GM23338 (cell line): ENCODE measurements around the gene RASL11A.

Experiments used
- EZH2 ChIP-seq: fragments of 200-600 bp; sonication (generic); IDR thresholded peaks from one replicate; pipeline ENCODE4 v1.8.0; 2017; ENCODE audit warnings: antibody characterized with exemption, mild to moderate bottlenecking, low read depth; ENCODE audit not compliant: unreplicated experiment
- JUNB ChIP-seq: IDR thresholded peaks from one replicate; pipeline ENCODE4 v1.6.1; 2016; ENCODE audit warnings: antibody characterized with exemption; ENCODE audit not compliant: unreplicated experiment
- TF ChIP-seq, protein P1 (sequence below), 2 experiments: fragments of 200-600 bp in 1 of 2; sonication (generic) in 1 of 2; conservative IDR thresholded peaks; 2 replicates each; pipeline versions ENCODE4 v1.5.1 to v1.6.1; 2016 to 2017; ENCODE audit warnings: antibody characterized with exemption in 2 of 2, low read depth in 2 of 2, mild to moderate bottlenecking in 2 of 2, moderate library complexity in 1 of 2

DNA sequence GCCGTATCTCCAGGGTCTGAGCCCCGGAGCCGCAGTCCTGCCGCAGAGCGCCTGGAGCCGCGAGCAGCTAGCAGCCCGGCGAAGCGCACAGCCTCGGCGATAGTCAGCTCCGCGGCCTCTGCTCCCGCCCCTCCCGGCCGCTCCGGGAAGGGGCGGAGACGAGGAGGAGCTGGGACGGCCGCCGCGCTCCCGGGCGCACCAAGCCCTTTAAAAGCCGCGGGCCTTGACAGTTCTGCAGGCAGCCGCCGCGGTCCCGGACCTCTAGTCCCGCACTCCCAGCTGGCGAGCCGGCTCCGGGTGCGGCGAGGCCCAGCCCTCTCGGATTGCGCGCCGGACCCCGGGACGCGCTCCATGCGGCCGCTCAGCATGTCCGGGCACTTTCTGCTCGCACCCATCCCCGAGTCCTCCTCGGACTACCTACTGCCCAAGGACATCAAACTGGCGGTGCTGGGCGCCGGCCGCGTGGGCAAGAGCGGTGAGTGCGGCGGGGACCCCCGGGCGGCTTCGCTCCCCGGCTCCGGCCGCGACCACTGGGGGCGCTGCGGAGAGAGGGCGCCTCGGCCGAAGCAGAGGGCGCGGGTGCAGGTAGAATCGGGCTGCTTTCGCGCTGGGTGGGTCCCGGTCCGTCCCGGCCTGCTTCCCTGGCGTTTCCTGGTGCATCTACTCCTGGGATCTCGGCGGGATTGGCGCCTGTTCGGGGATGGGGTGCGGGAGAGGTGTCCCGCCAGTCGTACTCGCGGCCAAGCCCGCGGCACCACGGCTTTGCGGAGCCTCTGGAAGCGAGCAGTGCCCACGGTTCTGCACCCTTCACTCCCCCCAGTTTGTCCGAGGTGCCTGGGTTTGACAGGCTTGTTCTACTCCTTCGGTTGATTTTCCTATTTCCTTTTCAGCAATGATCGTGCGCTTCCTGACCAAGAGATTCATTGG, at the start of gene RASL11A:
- TF ChIP-seq, protein P1, sequence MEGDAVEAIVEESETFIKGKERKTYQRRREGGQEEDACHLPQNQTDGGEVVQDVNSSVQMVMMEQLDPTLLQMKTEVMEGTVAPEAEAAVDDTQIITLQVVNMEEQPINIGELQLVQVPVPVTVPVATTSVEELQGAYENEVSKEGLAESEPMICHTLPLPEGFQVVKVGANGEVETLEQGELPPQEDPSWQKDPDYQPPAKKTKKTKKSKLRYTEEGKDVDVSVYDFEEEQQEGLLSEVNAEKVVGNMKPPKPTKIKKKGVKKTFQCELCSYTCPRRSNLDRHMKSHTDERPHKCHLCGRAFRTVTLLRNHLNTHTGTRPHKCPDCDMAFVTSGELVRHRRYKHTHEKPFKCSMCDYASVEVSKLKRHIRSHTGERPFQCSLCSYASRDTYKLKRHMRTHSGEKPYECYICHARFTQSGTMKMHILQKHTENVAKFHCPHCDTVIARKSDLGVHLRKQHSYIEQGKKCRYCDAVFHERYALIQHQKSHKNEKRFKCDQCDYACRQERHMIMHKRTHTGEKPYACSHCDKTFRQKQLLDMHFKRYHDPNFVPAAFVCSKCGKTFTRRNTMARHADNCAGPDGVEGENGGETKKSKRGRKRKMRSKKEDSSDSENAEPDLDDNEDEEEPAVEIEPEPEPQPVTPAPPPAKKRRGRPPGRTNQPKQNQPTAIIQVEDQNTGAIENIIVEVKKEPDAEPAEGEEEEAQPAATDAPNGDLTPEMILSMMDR (conservative IDR thresholded peaks at IDR 0.05; ENCODE audit: low read depth in 2 of 2) = peak; percentile 77 to 79
- TF ChIP-seq EZH2 (no peak), JUNB (no peak)
